Neural crest cell (in vitro differentiated cells): ENCODE results near the gene TRIP11. TPM values are rescaled to one million over a fixed set of nuclear protein-coding genes. Genes with fewer than 3 reads are reported as not detected.

ENCODE experiments used
- DNase-seq: peaks from one replicate; pipeline ENCODE4 v3.0.0; 2021; ENCODE audit warnings: low read depth, mixed read lengths, low spot score
- H3K27ac Mint-ChIP-seq: one replicate; pipeline ENCODE4 v1.8.0; 2021; ENCODE audit warnings: mild to moderate bottlenecking, mixed read lengths; ENCODE audit not compliant: unreplicated experiment
- H3K27me3 Mint-ChIP-seq: 2 replicates; pipeline ENCODE4 v1.8.0; 2021; ENCODE audit warnings: low read depth, mild to moderate bottlenecking, mixed read lengths
- H3K36me3 Mint-ChIP-seq: 2 replicates; pipeline ENCODE4 v1.8.0; 2021; ENCODE audit warnings: low read depth, mild to moderate bottlenecking, mixed read lengths
- H3K4me1 Mint-ChIP-seq: 2 replicates; pipeline ENCODE4 v1.8.0; 2021; ENCODE audit warnings: mixed read lengths
- H3K4me3 Mint-ChIP-seq: one replicate; pipeline ENCODE4 v1.8.0; 2021; ENCODE audit warnings: mild to moderate bottlenecking, mixed read lengths
- H3K9me3 Mint-ChIP-seq: 2 replicates; pipeline ENCODE4 v1.8.0; 2021; ENCODE audit warnings: mixed read lengths
- total RNA-seq: library from RNA; stranded (reverse); gene quantifications from 2 replicates; pipeline ENCODE4 v1.2.1, GENCODE V29; 2021
- TF ChIP-seq, protein P1 (sequence below): fragments of 200-600 bp; sonication (generic); conservative IDR thresholded peaks from 2 replicates; pipeline ENCODE4 v1.5.0; 2021; ENCODE audit warnings: antibody characterized with exemption, mild to moderate bottlenecking

The TRIP11 gene
- total RNA-seq, 1 donor from 2014 or later: 41.3 TPM

GRCh38 chr14:91946622-91947474 lies 93.0 kb downstream of the TRIP11 start:
- Mint-ChIP-seq H3K9me3 (no peaks in the 10 kb centered on the region), H3K36me3 (no peaks in the 10 kb centered on the region), H3K4me3 (peak overlapping the region; percentile 85), H3K4me1 (peaks cover 19% of the 10 kb centered on the region), H3K27me3 (peaks cover 56% of the 10 kb centered on the region), H3K27ac (no peak overlapping the region)
- TF ChIP-seq, protein P1, sequence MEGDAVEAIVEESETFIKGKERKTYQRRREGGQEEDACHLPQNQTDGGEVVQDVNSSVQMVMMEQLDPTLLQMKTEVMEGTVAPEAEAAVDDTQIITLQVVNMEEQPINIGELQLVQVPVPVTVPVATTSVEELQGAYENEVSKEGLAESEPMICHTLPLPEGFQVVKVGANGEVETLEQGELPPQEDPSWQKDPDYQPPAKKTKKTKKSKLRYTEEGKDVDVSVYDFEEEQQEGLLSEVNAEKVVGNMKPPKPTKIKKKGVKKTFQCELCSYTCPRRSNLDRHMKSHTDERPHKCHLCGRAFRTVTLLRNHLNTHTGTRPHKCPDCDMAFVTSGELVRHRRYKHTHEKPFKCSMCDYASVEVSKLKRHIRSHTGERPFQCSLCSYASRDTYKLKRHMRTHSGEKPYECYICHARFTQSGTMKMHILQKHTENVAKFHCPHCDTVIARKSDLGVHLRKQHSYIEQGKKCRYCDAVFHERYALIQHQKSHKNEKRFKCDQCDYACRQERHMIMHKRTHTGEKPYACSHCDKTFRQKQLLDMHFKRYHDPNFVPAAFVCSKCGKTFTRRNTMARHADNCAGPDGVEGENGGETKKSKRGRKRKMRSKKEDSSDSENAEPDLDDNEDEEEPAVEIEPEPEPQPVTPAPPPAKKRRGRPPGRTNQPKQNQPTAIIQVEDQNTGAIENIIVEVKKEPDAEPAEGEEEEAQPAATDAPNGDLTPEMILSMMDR: no peak
- no peak for DNase-seq

DNA sequence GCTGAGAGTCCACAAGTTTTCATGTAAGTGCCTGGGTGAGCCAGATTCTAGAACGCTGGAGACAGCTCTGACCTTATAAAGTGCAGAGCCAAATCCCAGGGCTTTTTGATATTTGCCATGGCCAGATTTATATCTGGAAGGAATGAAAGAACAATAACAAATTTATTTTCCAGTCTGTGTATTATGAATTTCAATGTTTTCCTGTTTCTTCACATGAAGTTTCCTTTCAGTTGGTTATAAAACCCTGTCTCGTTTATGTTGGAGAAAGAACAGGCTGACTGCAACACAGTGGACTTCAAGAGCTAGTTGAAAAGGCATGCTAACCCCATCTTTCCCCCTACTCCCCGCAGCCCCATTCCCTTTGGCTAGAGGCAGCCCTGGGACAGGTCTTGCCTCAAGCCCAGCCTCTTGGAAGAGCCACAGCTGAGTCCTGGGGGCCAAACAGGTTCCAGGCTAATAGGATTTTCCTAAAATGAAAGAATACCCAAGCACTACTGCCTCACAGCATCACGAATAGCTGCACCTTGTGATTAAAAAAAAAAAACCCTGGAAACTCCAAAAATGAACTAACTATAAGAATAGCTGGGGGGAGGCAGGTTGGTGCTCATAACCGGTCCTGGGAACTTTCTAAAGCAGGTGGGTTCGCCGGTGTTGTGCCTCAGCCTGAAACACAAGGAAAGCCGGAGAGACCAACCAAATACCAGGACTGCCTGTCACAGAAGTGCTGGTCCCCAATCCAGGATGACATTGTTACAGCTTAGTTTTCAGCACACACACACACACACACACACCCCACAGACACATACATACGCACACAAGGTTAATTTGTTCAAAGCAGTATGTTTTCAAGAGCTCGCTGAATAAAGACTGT lies 93.9 kb downstream of the TRIP11 start:
- Mint-ChIP-seq H3K4me3 (no peak overlapping the region), H3K9me3 (no peaks in the 10 kb centered on the region), H3K36me3 (no peaks in the 10 kb centered on the region), H3K4me1 (peaks cover 19% of the 10 kb centered on the region), H3K27me3 (peaks cover 56% of the 10 kb centered on the region), H3K27ac (no peak overlapping the region)
- DNase-seq: no peak
- TF ChIP-seq, protein P1: no peak

GRCh38 chr14:91942946-91943345 lies 96.9 kb downstream of the TRIP11 start:
- Mint-ChIP-seq H3K9me3 (no peaks in the 10 kb centered on the region), H3K27ac (no peak overlapping the region), H3K36me3 (no peaks in the 10 kb centered on the region), H3K4me3 (no peak overlapping the region), H3K27me3 (peaks cover 38% of the 10 kb centered on the region), H3K4me1 (peaks cover 11% of the 10 kb centered on the region)
- TF ChIP-seq, protein P1: no peak
- no peak for DNase-seq

DNA sequence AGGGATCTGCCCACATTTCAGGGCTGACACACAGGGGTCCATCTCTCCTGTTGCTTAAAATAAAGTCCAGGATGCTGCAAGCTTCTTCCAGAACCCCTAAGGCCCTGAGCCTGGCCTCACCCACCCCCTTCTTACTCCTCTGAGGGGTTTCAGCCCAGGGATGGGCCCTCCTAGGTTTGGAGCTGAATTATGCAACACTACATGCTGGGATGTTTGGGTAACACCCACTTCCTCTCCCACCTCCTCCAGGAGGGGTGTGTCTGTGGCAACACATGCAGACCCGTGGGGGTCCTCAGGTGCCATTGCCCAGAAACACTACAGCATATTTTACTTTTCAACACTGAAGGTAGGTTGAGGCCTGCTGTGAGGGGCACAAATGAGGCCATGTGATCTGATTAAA lies 97.7 kb downstream of the TRIP11 start:
- TF ChIP-seq, protein P1: no peak
- Mint-ChIP-seq H3K36me3 (no peaks in the 10 kb centered on the region), H3K27ac (no peak overlapping the region), H3K4me3 (no peak overlapping the region), H3K4me1 (peaks cover 7% of the 10 kb centered on the region), H3K9me3 (no peaks in the 10 kb centered on the region), H3K27me3 (peaks cover 33% of the 10 kb centered on the region)
- DNase-seq: no peak

GRCh38 chr14:91940209-91940608 lies 99.7 kb downstream of the TRIP11 start:
- Mint-ChIP-seq H3K9me3 (peaks cover 5% of the 10 kb centered on the region), H3K27me3 (peaks cover 14% of the 10 kb centered on the region), H3K27ac (no peak overlapping the region), H3K4me1 (no peaks in the 10 kb centered on the region), H3K4me3 (no peak overlapping the region), H3K36me3 (no peaks in the 10 kb centered on the region)
- TF ChIP-seq, protein P1: no peak
- DNase-seq: no peak
